GM23338 (cell line): ENCODE measurements around the gene GPR176. TPM values are rescaled to one million over a fixed set of nuclear protein-coding genes. Genes with fewer than 3 reads are reported as not detected.

Source experiments
- ATAC-seq: fragments of 200-7000 bp; cut with Tn5 transposase; 3 replicates; pipeline ENCODE4 v1.9.1; 2020
- DNase-seq: peaks from one replicate; pipeline ENCODE4 v3.0.0-alpha.2; 2015; ENCODE audit warnings: low spot score
- H2AFZ ChIP-seq: fragments of 200-600 bp; sonication (generic); 2 replicates; pipeline ENCODE4 v1.8.0; 2016; ENCODE audit warnings: antibody characterized with exemption, mild to moderate bottlenecking, moderate library complexity
- H3F3A ChIP-seq: fragments of 200-600 bp; sonication (generic); replicated peaks from 2 replicates; pipeline ENCODE4 v1.8.0; 2017; ENCODE audit warnings: antibody characterized with exemption, mixed run types, low read depth
- H3K27ac ChIP-seq: fragments of 200-600 bp; sonication (generic); 2 replicates; pipeline ENCODE4 v1.6.1; 2016; ENCODE audit warnings: low read depth
- H3K27me3 ChIP-seq: fragments of 200-600 bp; sonication (generic); 2 replicates; pipeline ENCODE4 v1.8.0; 2016; ENCODE audit warnings: mild to moderate bottlenecking, mixed run types, moderate library complexity; ENCODE audit not compliant: insufficient read depth
- H3K36me3 ChIP-seq: fragments of 200-600 bp; sonication (generic); 2 replicates; pipeline ENCODE4 v1.8.0; 2016; ENCODE audit warnings: mild to moderate bottlenecking; ENCODE audit not compliant: insufficient read depth
- H3K4me1 ChIP-seq: fragments of 200-600 bp; sonication (generic); 2 replicates; pipeline ENCODE4 v1.8.0; 2016; ENCODE audit warnings: mild to moderate bottlenecking, moderate library complexity; ENCODE audit not compliant: insufficient read depth
- H3K4me2 ChIP-seq: fragments of 200-600 bp; sonication (generic); 2 replicates; pipeline ENCODE4 v1.7.1; 2017; ENCODE audit warnings: mixed run types
- H3K4me3 ChIP-seq: fragments of 200-600 bp; sonication (generic); 2 replicates; pipeline ENCODE4 v1.6.1; 2016; ENCODE audit warnings: mixed run types
- H3K79me2 ChIP-seq: fragments of 200-600 bp; sonication (generic); replicated peaks from 2 replicates; pipeline ENCODE4 v1.8.0; 2017; ENCODE audit warnings: mild to moderate bottlenecking; ENCODE audit not compliant: insufficient read depth
- H3K9me2 ChIP-seq: fragments of 200-600 bp; sonication (generic); 2 replicates; pipeline ENCODE4 v1.8.0; 2017; ENCODE audit not compliant: insufficient read depth
- H4K20me1 ChIP-seq: fragments of 200-600 bp; sonication (generic); replicated peaks from 2 replicates; pipeline ENCODE4 v1.8.0; 2017; ENCODE audit warnings: mild to moderate bottlenecking; ENCODE audit not compliant: insufficient read depth
- H3K27ac Mint-ChIP-seq: 2 replicates; pipeline ENCODE4 v1.8.0; 2020; ENCODE audit warnings: inconsistent platforms, mild to moderate bottlenecking, moderate library complexity, mixed read lengths
- H3K27me3 Mint-ChIP-seq: 3 replicates; pipeline ENCODE4 v1.8.0; 2022; ENCODE audit warnings: low read depth, mild to moderate bottlenecking, moderate library complexity, mixed read lengths, inconsistent platforms; ENCODE audit not compliant: insufficient read depth, poor library complexity
- H3K36me3 Mint-ChIP-seq: 3 replicates; pipeline ENCODE4 v1.8.0; 2021; ENCODE audit warnings: low read depth, mild to moderate bottlenecking, inconsistent platforms, moderate library complexity, mixed read lengths
- H3K4me1 Mint-ChIP-seq: 3 replicates; pipeline ENCODE4 v1.8.0; 2020; ENCODE audit warnings: mild to moderate bottlenecking, inconsistent platforms, mixed read lengths
- H3K4me3 Mint-ChIP-seq: 3 replicates; pipeline ENCODE4 v1.8.0; 2021; ENCODE audit warnings: moderate library complexity, mild to moderate bottlenecking, inconsistent platforms, mixed read lengths
- H3K9me3 Mint-ChIP-seq: 3 replicates; pipeline ENCODE4 v1.8.0; 2020; ENCODE audit warnings: moderate library complexity, mild to moderate bottlenecking, inconsistent platforms, mixed read lengths
- CREB1 ChIP-seq: fragments of 250-450 bp; sonication (Bioruptor Pico); IDR thresholded peaks from 2 replicates; pipeline ENCODE4 v1.5.0; 2020; ENCODE audit warnings: low read depth, mild to moderate bottlenecking, moderate library complexity
- EZH2 ChIP-seq: fragments of 200-600 bp; sonication (generic); IDR thresholded peaks from one replicate; pipeline ENCODE4 v1.8.0; 2017; ENCODE audit warnings: antibody characterized with exemption, mild to moderate bottlenecking, low read depth; ENCODE audit not compliant: unreplicated experiment
- EZH2phosphoT487 ChIP-seq: fragments of 200-600 bp; sonication (generic); IDR thresholded peaks from one replicate; pipeline ENCODE4 v1.8.1; 2018; ENCODE audit warnings: antibody characterized with exemption; ENCODE audit not compliant: unreplicated experiment
- JUNB ChIP-seq: IDR thresholded peaks from one replicate; pipeline ENCODE4 v1.6.1; 2016; ENCODE audit warnings: antibody characterized with exemption; ENCODE audit not compliant: unreplicated experiment
- NANOG ChIP-seq: IDR thresholded peaks from 2 replicates; pipeline ENCODE4 v1.6.1; 2016; ENCODE audit warnings: antibody characterized with exemption, borderline replicate concordance
- POLR2AphosphoS5 ChIP-seq: IDR thresholded peaks from 2 replicates; pipeline ENCODE4 v1.6.1; 2016; ENCODE audit warnings: antibody characterized with exemption, low read depth
- STAT1 ChIP-seq: IDR thresholded peaks from one replicate; pipeline ENCODE4 v1.6.1; 2016; ENCODE audit warnings: antibody characterized with exemption; ENCODE audit not compliant: unreplicated experiment
- ZNF114 ChIP-seq: fragments of 250-450 bp; sonication (Bioruptor Pico); IDR thresholded peaks from 2 replicates; pipeline ENCODE4 v1.5.0; 2020; ENCODE audit warnings: mild to moderate bottlenecking, moderate library complexity
- ZNF331 ChIP-seq: fragments of 250-450 bp; sonication (Bioruptor Pico); IDR thresholded peaks from 2 replicates; pipeline ENCODE4 v1.5.0; 2020; ENCODE audit warnings: low read depth, mild to moderate bottlenecking, moderate library complexity
- polyA plus RNA-seq: library from polyadenylated mRNA; unstranded; fragments of >200 nt; fragmentation: Nextera tagmentation; extraction: Ambion mirVana; gene quantifications from 2 replicates; pipeline ENCODE4 v1.2.1, GENCODE V29; 2016
- total RNA-seq: library from RNA; depleted of rRNA; stranded (reverse); fragments of >200 nt; shearing (Covaris generic); gene quantifications from 2 replicates; pipeline ENCODE4 v1.2.3, GENCODE V29; 2014
- TF ChIP-seq, protein P1 (sequence below): IDR thresholded peaks from 2 replicates; pipeline ENCODE4 v1.6.1; 2016; ENCODE audit warnings: antibody characterized with exemption
- TF ChIP-seq, protein P2 (sequence below): IDR thresholded peaks from one replicate; pipeline ENCODE4 v1.6.1; 2018; ENCODE audit warnings: antibody characterized with exemption; ENCODE audit not compliant: unreplicated experiment
- TF ChIP-seq, protein P3 (sequence below): fragments of 250-450 bp; sonication (Bioruptor Pico); IDR thresholded peaks from 2 replicates; pipeline ENCODE4 v1.5.0; 2020; ENCODE audit warnings: mild to moderate bottlenecking, moderate library complexity

The GPR176 gene
- total and polyA plus RNA-seq, 2 experiments from 2014 or later = 60.0 to 248 TPM

GRCh38 chr15:39957481-39957880 is 37.4 kb upstream of the GPR176 start (continued):
- TF ChIP-seq, protein P1, sequence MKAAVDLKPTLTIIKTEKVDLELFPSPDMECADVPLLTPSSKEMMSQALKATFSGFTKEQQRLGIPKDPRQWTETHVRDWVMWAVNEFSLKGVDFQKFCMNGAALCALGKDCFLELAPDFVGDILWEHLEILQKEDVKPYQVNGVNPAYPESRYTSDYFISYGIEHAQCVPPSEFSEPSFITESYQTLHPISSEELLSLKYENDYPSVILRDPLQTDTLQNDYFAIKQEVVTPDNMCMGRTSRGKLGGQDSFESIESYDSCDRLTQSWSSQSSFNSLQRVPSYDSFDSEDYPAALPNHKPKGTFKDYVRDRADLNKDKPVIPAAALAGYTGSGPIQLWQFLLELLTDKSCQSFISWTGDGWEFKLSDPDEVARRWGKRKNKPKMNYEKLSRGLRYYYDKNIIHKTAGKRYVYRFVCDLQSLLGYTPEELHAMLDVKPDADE = no peak
- TF ChIP-seq JUNB = no peak

DNA sequence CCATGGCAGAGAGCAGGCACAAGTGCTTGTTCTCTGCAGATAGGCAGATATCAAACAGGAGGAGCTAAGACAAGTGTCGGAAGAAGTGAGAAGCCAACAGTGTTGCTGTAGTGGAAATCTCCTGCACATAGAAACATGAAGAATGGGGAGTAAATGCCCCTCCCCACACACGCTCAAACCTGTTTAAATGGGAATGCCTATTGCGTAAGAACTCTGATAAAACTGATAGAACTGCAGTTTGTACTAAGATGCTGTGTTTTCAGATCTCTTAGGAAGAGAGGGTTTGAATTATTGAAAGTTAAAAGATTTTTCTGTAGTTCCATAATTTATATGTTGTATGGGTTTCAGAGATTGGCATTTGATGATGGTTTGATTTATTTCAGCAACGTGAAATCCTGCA is 33.5 kb upstream of the GPR176 start:
- Histone ChIP-seq H3F3A (no peaks in the 10 kb centered on the region), H4K20me1 (no peaks in the 10 kb centered on the region; the same call in 1 of the 2 replicates), H2AFZ (no peak overlapping the region), H3K9me2 (no peaks in the 10 kb centered on the region), H3K27ac (no peak overlapping the region), H3K4me3 (no peak overlapping the region), H3K4me2 (no peak overlapping the region), H3K27me3 (no peaks in the 10 kb centered on the region), H3K79me2 (no peaks in the 10 kb centered on the region), H3K4me1 (no peaks in the 10 kb centered on the region), H3K36me3 (peaks cover 68% of the 10 kb centered on the region)
- H3K4me3 Mint-ChIP-seq = no peak overlapping the region
- H3K4me1 Mint-ChIP-seq = peaks cover 14% of the 10 kb centered on the region
- no peaks in the 10 kb centered on the region for H3K27me3 Mint-ChIP-seq
- DNase-seq (no peak), ATAC-seq (no peak)
- peaks cover 70% of the 10 kb centered on the region for H3K36me3 Mint-ChIP-seq
- H3K9me3 Mint-ChIP-seq = no peaks in the 10 kb centered on the region
- H3K27ac Mint-ChIP-seq = peak overlapping the region; percentile 73; the same call in 1 of the 2 replicates
- TF ChIP-seq, protein P2, sequence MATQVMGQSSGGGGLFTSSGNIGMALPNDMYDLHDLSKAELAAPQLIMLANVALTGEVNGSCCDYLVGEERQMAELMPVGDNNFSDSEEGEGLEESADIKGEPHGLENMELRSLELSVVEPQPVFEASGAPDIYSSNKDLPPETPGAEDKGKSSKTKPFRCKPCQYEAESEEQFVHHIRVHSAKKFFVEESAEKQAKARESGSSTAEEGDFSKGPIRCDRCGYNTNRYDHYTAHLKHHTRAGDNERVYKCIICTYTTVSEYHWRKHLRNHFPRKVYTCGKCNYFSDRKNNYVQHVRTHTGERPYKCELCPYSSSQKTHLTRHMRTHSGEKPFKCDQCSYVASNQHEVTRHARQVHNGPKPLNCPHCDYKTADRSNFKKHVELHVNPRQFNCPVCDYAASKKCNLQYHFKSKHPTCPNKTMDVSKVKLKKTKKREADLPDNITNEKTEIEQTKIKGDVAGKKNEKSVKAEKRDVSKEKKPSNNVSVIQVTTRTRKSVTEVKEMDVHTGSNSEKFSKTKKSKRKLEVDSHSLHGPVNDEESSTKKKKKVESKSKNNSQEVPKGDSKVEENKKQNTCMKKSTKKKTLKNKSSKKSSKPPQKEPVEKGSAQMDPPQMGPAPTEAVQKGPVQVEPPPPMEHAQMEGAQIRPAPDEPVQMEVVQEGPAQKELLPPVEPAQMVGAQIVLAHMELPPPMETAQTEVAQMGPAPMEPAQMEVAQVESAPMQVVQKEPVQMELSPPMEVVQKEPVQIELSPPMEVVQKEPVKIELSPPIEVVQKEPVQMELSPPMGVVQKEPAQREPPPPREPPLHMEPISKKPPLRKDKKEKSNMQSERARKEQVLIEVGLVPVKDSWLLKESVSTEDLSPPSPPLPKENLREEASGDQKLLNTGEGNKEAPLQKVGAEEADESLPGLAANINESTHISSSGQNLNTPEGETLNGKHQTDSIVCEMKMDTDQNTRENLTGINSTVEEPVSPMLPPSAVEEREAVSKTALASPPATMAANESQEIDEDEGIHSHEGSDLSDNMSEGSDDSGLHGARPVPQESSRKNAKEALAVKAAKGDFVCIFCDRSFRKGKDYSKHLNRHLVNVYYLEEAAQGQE = no peak
- TF ChIP-seq EZH2 = no peak
- no peak for TF ChIP-seq CREB1 (CRISPR knock-in tag)
- TF ChIP-seq, protein P3, sequence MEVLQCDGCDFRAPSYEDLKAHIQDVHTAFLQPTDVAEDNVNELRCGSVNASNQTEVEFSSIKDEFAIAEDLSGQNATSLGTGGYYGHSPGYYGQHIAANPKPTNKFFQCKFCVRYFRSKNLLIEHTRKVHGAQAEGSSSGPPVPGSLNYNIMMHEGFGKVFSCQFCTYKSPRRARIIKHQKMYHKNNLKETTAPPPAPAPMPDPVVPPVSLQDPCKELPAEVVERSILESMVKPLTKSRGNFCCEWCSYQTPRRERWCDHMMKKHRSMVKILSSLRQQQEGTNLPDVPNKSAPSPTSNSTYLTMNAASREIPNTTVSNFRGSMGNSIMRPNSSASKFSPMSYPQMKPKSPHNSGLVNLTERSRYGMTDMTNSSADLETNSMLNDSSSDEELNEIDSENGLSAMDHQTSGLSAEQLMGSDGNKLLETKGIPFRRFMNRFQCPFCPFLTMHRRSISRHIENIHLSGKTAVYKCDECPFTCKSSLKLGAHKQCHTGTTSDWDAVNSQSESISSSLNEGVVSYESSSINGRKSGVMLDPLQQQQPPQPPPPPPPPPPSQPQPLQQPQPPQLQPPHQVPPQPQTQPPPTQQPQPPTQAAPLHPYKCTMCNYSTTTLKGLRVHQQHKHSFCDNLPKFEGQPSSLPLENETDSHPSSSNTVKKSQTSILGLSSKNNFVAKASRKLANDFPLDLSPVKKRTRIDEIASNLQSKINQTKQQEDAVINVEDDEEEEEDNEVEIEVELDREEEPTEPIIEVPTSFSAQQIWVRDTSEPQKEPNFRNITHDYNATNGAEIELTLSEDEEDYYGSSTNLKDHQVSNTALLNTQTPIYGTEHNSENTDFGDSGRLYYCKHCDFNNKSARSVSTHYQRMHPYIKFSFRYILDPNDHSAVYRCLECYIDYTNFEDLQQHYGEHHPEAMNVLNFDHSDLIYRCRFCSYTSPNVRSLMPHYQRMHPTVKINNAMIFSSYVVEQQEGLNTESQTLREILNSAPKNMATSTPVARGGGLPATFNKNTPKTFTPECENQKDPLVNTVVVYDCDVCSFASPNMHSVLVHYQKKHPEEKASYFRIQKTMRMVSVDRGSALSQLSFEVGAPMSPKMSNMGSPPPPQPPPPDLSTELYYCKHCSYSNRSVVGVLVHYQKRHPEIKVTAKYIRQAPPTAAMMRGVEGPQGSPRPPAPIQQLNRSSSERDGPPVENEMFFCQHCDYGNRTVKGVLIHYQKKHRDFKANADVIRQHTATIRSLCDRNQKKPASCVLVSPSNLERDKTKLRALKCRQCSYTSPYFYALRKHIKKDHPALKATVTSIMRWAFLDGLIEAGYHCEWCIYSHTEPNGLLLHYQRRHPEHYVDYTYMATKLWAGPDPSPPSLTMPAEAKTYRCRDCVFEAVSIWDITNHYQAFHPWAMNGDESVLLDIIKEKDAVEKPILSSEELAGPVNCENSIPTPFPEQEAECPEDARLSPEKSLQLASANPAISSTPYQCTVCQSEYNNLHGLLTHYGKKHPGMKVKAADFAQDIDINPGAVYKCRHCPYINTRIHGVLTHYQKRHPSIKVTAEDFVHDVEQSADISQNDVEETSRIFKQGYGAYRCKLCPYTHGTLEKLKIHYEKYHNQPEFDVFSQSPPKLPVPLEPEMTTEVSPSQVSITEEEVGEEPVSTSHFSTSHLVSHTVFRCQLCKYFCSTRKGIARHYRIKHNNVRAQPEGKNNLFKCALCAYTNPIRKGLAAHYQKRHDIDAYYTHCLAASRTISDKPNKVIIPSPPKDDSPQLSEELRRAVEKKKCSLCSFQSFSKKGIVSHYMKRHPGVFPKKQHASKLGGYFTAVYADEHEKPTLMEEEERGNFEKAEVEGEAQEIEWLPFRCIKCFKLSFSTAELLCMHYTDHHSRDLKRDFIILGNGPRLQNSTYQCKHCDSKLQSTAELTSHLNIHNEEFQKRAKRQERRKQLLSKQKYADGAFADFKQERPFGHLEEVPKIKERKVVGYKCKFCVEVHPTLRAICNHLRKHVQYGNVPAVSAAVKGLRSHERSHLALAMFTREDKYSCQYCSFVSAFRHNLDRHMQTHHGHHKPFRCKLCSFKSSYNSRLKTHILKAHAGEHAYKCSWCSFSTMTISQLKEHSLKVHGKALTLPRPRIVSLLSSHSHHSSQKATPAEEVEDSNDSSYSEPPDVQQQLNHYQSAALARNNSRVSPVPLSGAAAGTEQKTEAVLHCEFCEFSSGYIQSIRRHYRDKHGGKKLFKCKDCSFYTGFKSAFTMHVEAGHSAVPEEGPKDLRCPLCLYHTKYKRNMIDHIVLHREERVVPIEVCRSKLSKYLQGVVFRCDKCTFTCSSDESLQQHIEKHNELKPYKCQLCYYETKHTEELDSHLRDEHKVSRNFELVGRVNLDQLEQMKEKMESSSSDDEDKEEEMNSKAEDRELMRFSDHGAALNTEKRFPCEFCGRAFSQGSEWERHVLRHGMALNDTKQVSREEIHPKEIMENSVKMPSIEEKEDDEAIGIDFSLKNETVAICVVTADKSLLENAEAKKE (CRISPR knock-in tag) = no peak
- TF ChIP-seq POLR2AphosphoS5 = no peak
- no peak for TF ChIP-seq NANOG
- no peak for TF ChIP-seq EZH2phosphoT487
- TF ChIP-seq STAT1 = no peak
- no peak for TF ChIP-seq ZNF114 (CRISPR knock-in tag)
- no peak for TF ChIP-seq ZNF331 (CRISPR knock-in tag)
- TF ChIP-seq, protein P1 = no peak
- TF ChIP-seq JUNB = no peak
